Uterus (tissue), 2 donors: ENCODE measurements around the gene CAP1.

ENCODE experiments used
- CTCF ChIP-seq, 4 experiments: fragments of 200-600 bp in 2 of 4; fragments of 450-650 bp in 2 of 4; sonication (generic) in 2 of 4; IDR thresholded peaks; one replicate each; pipeline ENCODE4 v1.5.1; 2016 to 2019; ENCODE audit warnings: antibody characterized with exemption in 4 of 4, mild to moderate bottlenecking in 2 of 4, moderate library complexity in 1 of 4
- POLR2A ChIP-seq, 2 donors: fragments of 450-650 bp; IDR thresholded peaks; one replicate each; pipeline ENCODE4 v1.6.1; 2016; ENCODE audit warnings: antibody characterized with exemption in 2 of 2, mild to moderate bottlenecking in 1 of 2, moderate library complexity in 1 of 2

- TF ChIP-seq CTCF (IDR thresholded peaks at IDR 0.05) (no peak), POLR2A (IDR thresholded peaks at IDR 0.05) (no peak)
Observed at GRCh38 chr1:40044110-40044509, 3.6 kb downstream of the CAP1 start.
